Measurements from ENCODE around the gene EYA4.

- TF ChIP-seq CTCF (IDR thresholded peaks at IDR 0.05), result no peak
- TF ChIP-seq EP300 (IDR thresholded peaks at IDR 0.05), result no peak
Observed at GRCh38 chr6:133291671-133292070, 50.5 kb downstream of the EYA4 start.
